OCI-LY7 (cell line): ENCODE measurements around the gene STAT5A.
"Not testable (repeated sequence)": the region's sequence is repeated elsewhere in the genome, so short reads cannot be mapped to it uniquely, and the experiment has no call there.

Experiments used
- CTCF ChIP-seq: fragments of 200-600 bp; sonication (generic); conservative IDR thresholded peaks from 2 replicates; pipeline ENCODE4 v1.5.1; 2014; ENCODE audit warnings: mild to moderate bottlenecking, antibody characterized with exemption, low read length, moderate library complexity, mixed read lengths
- EZH2phosphoT487 ChIP-seq: fragments of 200-600 bp; sonication (generic); IDR thresholded peaks from 2 replicates; pipeline ENCODE4 v1.6.1; 2018; ENCODE audit warnings: low read depth, borderline replicate concordance, mild to moderate bottlenecking, mixed run types, antibody characterized with exemption, low read length, moderate library complexity, mixed read lengths

GRCh38 chr17:42297775-42298174 lies 9.5 kb downstream of the STAT5A start:
- not testable (repeated sequence) for TF ChIP-seq CTCF, EZH2phosphoT487
